ENCODE data around the gene SNX25.

The SNX25 gene

DNA sequence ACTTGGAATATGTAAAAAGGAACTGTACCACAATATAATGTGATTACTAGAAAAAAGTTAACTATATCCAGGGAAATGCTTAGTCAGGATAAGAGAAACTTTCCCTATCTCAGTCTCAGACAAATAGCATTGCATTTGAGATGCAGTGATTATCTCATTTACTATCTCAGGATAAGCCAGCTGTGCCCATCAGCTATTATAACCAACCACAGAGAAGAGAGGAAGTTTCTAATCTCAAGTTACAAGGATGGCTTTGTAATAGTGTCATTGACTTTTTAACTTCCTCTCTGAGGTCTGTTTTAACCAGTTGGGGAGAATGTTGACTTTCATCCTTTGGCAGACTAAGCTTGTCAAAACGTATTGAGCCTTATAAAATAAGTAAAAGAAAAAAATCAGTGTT, 56.5 kb downstream of the SNX25 start (continued):
- TF ChIP-seq, protein P1, sequence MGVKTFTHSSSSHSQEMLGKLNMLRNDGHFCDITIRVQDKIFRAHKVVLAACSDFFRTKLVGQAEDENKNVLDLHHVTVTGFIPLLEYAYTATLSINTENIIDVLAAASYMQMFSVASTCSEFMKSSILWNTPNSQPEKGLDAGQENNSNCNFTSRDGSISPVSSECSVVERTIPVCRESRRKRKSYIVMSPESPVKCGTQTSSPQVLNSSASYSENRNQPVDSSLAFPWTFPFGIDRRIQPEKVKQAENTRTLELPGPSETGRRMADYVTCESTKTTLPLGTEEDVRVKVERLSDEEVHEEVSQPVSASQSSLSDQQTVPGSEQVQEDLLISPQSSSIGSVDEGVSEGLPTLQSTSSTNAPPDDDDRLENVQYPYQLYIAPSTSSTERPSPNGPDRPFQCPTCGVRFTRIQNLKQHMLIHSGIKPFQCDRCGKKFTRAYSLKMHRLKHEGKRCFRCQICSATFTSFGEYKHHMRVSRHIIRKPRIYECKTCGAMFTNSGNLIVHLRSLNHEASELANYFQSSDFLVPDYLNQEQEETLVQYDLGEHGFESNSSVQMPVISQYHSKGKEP (tag by site-specific recombination; IDR thresholded peaks at IDR 0.05), result no peak
- TF ChIP-seq KLF8 (tag by site-specific recombination; IDR thresholded peaks at IDR 0.05) (no peak), ZNF701 (tag by site-specific recombination; IDR thresholded peaks at IDR 0.05) (no peak), ZBTB20 (tag by site-specific recombination; IDR thresholded peaks at IDR 0.05) (no peak), MYNN (tag by site-specific recombination; IDR thresholded peaks at IDR 0.05; ENCODE audit: borderline replicate concordance) (no peak), ZNF600 (tag by site-specific recombination; IDR thresholded peaks at IDR 0.05) (no peak), ZBTB8A (tag by site-specific recombination; IDR thresholded peaks at IDR 0.05) (no peak)
- TF ChIP-seq, protein P2, sequence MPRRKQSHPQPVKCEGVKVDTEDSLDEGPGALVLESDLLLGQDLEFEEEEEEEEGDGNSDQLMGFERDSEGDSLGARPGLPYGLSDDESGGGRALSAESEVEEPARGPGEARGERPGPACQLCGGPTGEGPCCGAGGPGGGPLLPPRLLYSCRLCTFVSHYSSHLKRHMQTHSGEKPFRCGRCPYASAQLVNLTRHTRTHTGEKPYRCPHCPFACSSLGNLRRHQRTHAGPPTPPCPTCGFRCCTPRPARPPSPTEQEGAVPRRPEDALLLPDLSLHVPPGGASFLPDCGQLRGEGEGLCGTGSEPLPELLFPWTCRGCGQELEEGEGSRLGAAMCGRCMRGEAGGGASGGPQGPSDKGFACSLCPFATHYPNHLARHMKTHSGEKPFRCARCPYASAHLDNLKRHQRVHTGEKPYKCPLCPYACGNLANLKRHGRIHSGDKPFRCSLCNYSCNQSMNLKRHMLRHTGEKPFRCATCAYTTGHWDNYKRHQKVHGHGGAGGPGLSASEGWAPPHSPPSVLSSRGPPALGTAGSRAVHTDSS (tag by site-specific recombination; IDR thresholded peaks at IDR 0.05), result no peak
- TF ChIP-seq, protein P3, sequence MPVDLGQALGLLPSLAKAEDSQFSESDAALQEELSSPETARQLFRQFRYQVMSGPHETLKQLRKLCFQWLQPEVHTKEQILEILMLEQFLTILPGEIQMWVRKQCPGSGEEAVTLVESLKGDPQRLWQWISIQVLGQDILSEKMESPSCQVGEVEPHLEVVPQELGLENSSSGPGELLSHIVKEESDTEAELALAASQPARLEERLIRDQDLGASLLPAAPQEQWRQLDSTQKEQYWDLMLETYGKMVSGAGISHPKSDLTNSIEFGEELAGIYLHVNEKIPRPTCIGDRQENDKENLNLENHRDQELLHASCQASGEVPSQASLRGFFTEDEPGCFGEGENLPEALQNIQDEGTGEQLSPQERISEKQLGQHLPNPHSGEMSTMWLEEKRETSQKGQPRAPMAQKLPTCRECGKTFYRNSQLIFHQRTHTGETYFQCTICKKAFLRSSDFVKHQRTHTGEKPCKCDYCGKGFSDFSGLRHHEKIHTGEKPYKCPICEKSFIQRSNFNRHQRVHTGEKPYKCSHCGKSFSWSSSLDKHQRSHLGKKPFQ (tag by site-specific recombination; IDR thresholded peaks at IDR 0.05), result no peak
- TF ChIP-seq, protein P4, sequence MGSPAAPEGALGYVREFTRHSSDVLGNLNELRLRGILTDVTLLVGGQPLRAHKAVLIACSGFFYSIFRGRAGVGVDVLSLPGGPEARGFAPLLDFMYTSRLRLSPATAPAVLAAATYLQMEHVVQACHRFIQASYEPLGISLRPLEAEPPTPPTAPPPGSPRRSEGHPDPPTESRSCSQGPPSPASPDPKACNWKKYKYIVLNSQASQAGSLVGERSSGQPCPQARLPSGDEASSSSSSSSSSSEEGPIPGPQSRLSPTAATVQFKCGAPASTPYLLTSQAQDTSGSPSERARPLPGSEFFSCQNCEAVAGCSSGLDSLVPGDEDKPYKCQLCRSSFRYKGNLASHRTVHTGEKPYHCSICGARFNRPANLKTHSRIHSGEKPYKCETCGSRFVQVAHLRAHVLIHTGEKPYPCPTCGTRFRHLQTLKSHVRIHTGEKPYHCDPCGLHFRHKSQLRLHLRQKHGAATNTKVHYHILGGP (tag by site-specific recombination; IDR thresholded peaks at IDR 0.05), result no peak

DNA sequence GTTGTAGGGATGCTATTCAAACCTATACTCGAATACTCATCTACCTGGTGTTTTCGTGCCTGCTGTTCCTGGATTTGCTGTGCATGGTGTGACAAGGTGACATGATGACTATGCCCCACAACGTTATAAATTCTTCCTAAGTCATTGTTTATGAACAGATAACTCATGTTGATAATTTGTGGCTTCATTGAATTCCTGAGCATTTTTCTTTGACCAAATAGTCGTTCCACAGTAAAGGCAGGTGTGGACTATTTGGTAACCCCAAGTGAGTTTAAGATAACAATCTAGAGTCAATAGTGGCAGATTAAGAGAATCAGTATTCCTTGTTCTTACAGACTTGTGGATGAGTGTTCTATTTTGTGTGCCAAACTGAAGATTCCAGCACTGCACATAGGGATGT, 59.9 kb downstream of the SNX25 start:
- H3K36me3 ChIP-seq (ENCODE audit: control insufficient read depth in 2 of 2, insufficient read depth in 1 of 2, low read length in 2 of 2), result peaks cover 0 to 31% of the 10 kb centered on the region in 2 experiments; a peak in 2 of 3 replicates
- no peak overlapping the region for H3K27ac ChIP-seq (ENCODE audit: extremely low read depth, low read depth, low read length)
- no peaks in the 10 kb centered on the region for H3K9me3 ChIP-seq (ENCODE audit: control insufficient read depth, insufficient read depth, low read depth, low read length)
- POLR2A ChIA-PET, result interaction anchor here (0.7 kb wide), 1 partner anchor 17 kb away, joined by 4 read pairs; no protein-coding TSS in a partner anchor
- TF ChIP-seq ZBTB21 (tag by site-specific recombination; IDR thresholded peaks at IDR 0.05), result no peak
- no peak for TF ChIP-seq ZNF654 (tag by site-specific recombination; IDR thresholded peaks at IDR 0.05; ENCODE audit: low read depth)
- no peak for TF ChIP-seq ZNF658 (tag by site-specific recombination; IDR thresholded peaks at IDR 0.05)
- no peak for TF ChIP-seq ZNF837 (tag by site-specific recombination; IDR thresholded peaks at IDR 0.05)
- TF ChIP-seq GLI2 (tag by site-specific recombination; IDR thresholded peaks at IDR 0.05; ENCODE audit: borderline replicate concordance, low read depth), result no peak
- TF ChIP-seq, protein P5, sequence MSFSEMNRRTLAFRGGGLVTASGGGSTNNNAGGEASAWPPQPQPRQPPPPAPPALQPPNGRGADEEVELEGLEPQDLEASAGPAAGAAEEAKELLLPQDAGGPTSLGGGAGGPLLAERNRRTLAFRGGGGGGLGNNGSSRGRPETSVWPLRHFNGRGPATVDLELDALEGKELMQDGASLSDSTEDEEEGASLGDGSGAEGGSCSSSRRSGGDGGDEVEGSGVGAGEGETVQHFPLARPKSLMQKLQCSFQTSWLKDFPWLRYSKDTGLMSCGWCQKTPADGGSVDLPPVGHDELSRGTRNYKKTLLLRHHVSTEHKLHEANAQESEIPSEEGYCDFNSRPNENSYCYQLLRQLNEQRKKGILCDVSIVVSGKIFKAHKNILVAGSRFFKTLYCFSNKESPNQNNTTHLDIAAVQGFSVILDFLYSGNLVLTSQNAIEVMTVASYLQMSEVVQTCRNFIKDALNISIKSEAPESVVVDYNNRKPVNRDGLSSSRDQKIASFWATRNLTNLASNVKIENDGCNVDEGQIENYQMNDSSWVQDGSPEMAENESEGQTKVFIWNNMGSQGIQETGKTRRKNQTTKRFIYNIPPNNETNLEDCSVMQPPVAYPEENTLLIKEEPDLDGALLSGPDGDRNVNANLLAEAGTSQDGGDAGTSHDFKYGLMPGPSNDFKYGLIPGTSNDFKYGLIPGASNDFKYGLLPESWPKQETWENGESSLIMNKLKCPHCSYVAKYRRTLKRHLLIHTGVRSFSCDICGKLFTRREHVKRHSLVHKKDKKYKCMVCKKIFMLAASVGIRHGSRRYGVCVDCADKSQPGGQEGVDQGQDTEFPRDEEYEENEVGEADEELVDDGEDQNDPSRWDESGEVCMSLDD (tag by site-specific recombination; IDR thresholded peaks at IDR 0.05), result no peak
- TF ChIP-seq, protein P6, sequence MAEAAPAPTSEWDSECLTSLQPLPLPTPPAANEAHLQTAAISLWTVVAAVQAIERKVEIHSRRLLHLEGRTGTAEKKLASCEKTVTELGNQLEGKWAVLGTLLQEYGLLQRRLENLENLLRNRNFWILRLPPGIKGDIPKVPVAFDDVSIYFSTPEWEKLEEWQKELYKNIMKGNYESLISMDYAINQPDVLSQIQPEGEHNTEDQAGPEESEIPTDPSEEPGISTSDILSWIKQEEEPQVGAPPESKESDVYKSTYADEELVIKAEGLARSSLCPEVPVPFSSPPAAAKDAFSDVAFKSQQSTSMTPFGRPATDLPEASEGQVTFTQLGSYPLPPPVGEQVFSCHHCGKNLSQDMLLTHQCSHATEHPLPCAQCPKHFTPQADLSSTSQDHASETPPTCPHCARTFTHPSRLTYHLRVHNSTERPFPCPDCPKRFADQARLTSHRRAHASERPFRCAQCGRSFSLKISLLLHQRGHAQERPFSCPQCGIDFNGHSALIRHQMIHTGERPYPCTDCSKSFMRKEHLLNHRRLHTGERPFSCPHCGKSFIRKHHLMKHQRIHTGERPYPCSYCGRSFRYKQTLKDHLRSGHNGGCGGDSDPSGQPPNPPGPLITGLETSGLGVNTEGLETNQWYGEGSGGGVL (tag by site-specific recombination; IDR thresholded peaks at IDR 0.05), result no peak
- no peak for TF ChIP-seq OVOL3 (tag by site-specific recombination; IDR thresholded peaks at IDR 0.05)
- TF ChIP-seq, protein P4 (tag by site-specific recombination; IDR thresholded peaks at IDR 0.05), result no peak
- no peak overlapping the region for H3K4me3 ChIP-seq (ENCODE audit: low read depth, low read length)
- no peaks in the 10 kb centered on the region for H3K4me1 ChIP-seq (ENCODE audit: control insufficient read depth, insufficient read depth, low read length)
- CTCF ChIA-PET, result no interaction called here
